BLaER1 treated with 17β-estradiol and CSF1 and Interleukin-3, amounts not matched to agents 10 nM and 100 nM (cell line): ENCODE results near the gene TENM4.

Experiments used
- H3K27ac ChIP-seq, 11 experiments: shearing (Covaris generic); formaldehyde crosslinking; 2 replicates each; pipeline ENCODE4 v1.8.1; 2022
- H3K27me3 ChIP-seq, 11 experiments: shearing (Covaris generic); formaldehyde crosslinking; 2 replicates each; pipeline ENCODE4 v1.8.1; 2022
- H3K36me3 ChIP-seq, 11 experiments: shearing (Covaris generic); formaldehyde crosslinking; 2 replicates each; pipeline ENCODE4 v1.8.1; 2022
- H3K4me1 ChIP-seq, 10 experiments: shearing (Covaris generic); formaldehyde crosslinking; 2 replicates each; pipeline ENCODE4 v1.8.1; 2022
- H3K4me2 ChIP-seq, 11 experiments: shearing (Covaris generic); formaldehyde crosslinking; 2 replicates each; pipeline ENCODE4 v1.8.1; 2022
- H3K4me3 ChIP-seq, 10 experiments: shearing (Covaris generic); formaldehyde crosslinking; 2 replicates each; pipeline ENCODE4 v1.8.1; 2022
- H3K9ac ChIP-seq, 11 experiments: shearing (Covaris generic); formaldehyde crosslinking; 2 replicates each; pipeline ENCODE4 v1.8.1; 2022
- H3K9me3 ChIP-seq, 11 experiments: shearing (Covaris generic); formaldehyde crosslinking; replicated peaks in 1 of 11; 2 replicates each; pipeline ENCODE4 v1.8.1; 2022
- H4K20me1 ChIP-seq, 11 experiments: shearing (Covaris generic); formaldehyde crosslinking; 2 replicates each; pipeline ENCODE4 v1.8.1; 2022
- Cebpa-rat ChIP-seq, 11 experiments: shearing (Covaris generic); IDR thresholded peaks; 2 replicates each; pipeline ENCODE4 v1.8.1; 2022

The TENM4 gene

GRCh38 chr11:78731027-78731426, 709.8 kb downstream of the TENM4 start:
- H4K20me1 ChIP-seq: no peaks in the 10 kb centered on the region
- no peak overlapping the region for H3K27ac ChIP-seq
- no peak overlapping the region for H3K4me3 ChIP-seq
- H3K4me1 ChIP-seq: peaks cover 0 to 18% (median 10%) of the 10 kb centered on the region in 10 experiments; a peak in 12 of 20 replicates
- TF ChIP-seq Cebpa-rat (IDR thresholded peaks at IDR 0.05): no peak
- H3K27me3 ChIP-seq: no peaks in the 10 kb centered on the region
- H3K9ac ChIP-seq: no peak overlapping the region
- H3K36me3 ChIP-seq: peaks cover 0 to 15% (median 0%) of the 10 kb centered on the region in 11 experiments; a peak in 6 of 22 replicates
- H3K9me3 ChIP-seq: no peaks in the 10 kb centered on the region
- H3K4me2 ChIP-seq: no peak overlapping the region

GRCh38 chr11:78730267-78730824, 710.5 kb downstream of the TENM4 start:
- no peak for TF ChIP-seq Cebpa-rat (IDR thresholded peaks at IDR 0.05)
- no peak overlapping the region for H3K9ac ChIP-seq

GRCh38 chr11:78727816-78728215, 713.0 kb downstream of the TENM4 start:
- Histone ChIP-seq H3K27ac (peak overlapping the region in 2 of 11 experiments; percentile 24 to 51; a peak in 1 of 22 replicates), H4K20me1 (no peaks in the 10 kb centered on the region), H3K27me3 (no peaks in the 10 kb centered on the region), H3K36me3 (peaks cover 0 to 34% (median 5%) of the 10 kb centered on the region in 11 experiments; a peak in 8 of 22 replicates), H3K9ac (no peak overlapping the region), H3K4me3 (no peak overlapping the region), H3K4me2 (peak overlapping the region in 5 of 11 experiments; percentile 3 to 76 (median 29); a peak in 6 of 22 replicates), H3K9me3 (no peaks in the 10 kb centered on the region), H3K4me1 (peaks cover 0 to 20% (median 12%) of the 10 kb centered on the region in 10 experiments; a peak in 13 of 20 replicates)
- TF ChIP-seq Cebpa-rat (IDR thresholded peaks at IDR 0.05): no peak

More at GRCh38 chr11:78730267-78730824, 710.5 kb downstream of the TENM4 start:
- Histone ChIP-seq H4K20me1 (no peaks in the 10 kb centered on the region), H3K9me3 (no peaks in the 10 kb centered on the region), H3K4me2 (no peak overlapping the region), H3K27me3 (no peaks in the 10 kb centered on the region), H3K4me1 (peaks cover 0 to 18% (median 10%) of the 10 kb centered on the region in 10 experiments; a peak in 12 of 20 replicates), H3K27ac (no peak overlapping the region), H3K4me3 (no peak overlapping the region), H3K36me3 (peaks cover 0 to 22% (median 2%) of the 10 kb centered on the region in 11 experiments; a peak in 7 of 22 replicates)

GRCh38 chr11:78725200-78725599, 715.6 kb downstream of the TENM4 start:
- H3K27me3 ChIP-seq: no peaks in the 10 kb centered on the region
- H3K27ac ChIP-seq: no peak overlapping the region
- no peak overlapping the region for H3K9ac ChIP-seq
- peaks cover 0 to 44% (median 5%) of the 10 kb centered on the region in 11 experiments; a peak in 9 of 22 replicates for H3K36me3 ChIP-seq
- H4K20me1 ChIP-seq: no peaks in the 10 kb centered on the region
- H3K9me3 ChIP-seq: no peaks in the 10 kb centered on the region
- peaks cover 0 to 23% (median 15%) of the 10 kb centered on the region in 10 experiments; a peak in 14 of 20 replicates for H3K4me1 ChIP-seq
- TF ChIP-seq Cebpa-rat (IDR thresholded peaks at IDR 0.05): no peak
- no peak overlapping the region for H3K4me3 ChIP-seq
- H3K4me2 ChIP-seq: no peak overlapping the region

- Histone ChIP-seq H3K4me3 (no peak overlapping the region), H3K4me2 (peak overlapping the region in 5 of 11 experiments; percentile 18 to 44 (median 19); a peak in 4 of 22 replicates), H3K27ac (no peak overlapping the region), H3K9me3 (no peaks in the 10 kb centered on the region), H3K4me1 (peaks cover 0 to 10% (median 7%) of the 10 kb centered on the region in 10 experiments; a peak in 13 of 20 replicates), H3K27me3 (no peaks in the 10 kb centered on the region), H3K36me3 (peaks cover 0 to 44% (median 5%) of the 10 kb centered on the region in 11 experiments; a peak in 9 of 22 replicates), H3K9ac (no peak overlapping the region), H4K20me1 (no peaks in the 10 kb centered on the region)
- no peak for TF ChIP-seq Cebpa-rat (IDR thresholded peaks at IDR 0.05)
Observed at GRCh38 chr11:78722786-78723185, 718.0 kb downstream of the TENM4 start.

- Histone ChIP-seq H3K9ac (no peak overlapping the region), H3K4me2 (no peak overlapping the region), H3K9me3 (no peaks in the 10 kb centered on the region), H3K27ac (no peak overlapping the region), H3K36me3 (peaks cover 0 to 30% (median 0%) of the 10 kb centered on the region in 11 experiments; a peak in 7 of 22 replicates), H3K4me3 (no peak overlapping the region), H4K20me1 (no peaks in the 10 kb centered on the region), H3K4me1 (peaks cover 0 to 6% (median 5%) of the 10 kb centered on the region in 10 experiments; a peak in 7 of 20 replicates), H3K27me3 (no peaks in the 10 kb centered on the region)
- TF ChIP-seq Cebpa-rat (IDR thresholded peaks at IDR 0.05): no peak
Observed at GRCh38 chr11:78720281-78720989, 720.4 kb downstream of the TENM4 start.

- Histone ChIP-seq H3K9me3 (no peaks in the 10 kb centered on the region), H3K4me3 (no peak overlapping the region), H4K20me1 (no peaks in the 10 kb centered on the region), H3K9ac (no peak overlapping the region), H3K27ac (no peak overlapping the region), H3K4me2 (no peak overlapping the region), H3K4me1 (no peaks in the 10 kb centered on the region), H3K36me3 (peaks cover 0 to 9% (median 0%) of the 10 kb centered on the region in 11 experiments; a peak in 3 of 22 replicates), H3K27me3 (no peaks in the 10 kb centered on the region)
- no peak for TF ChIP-seq Cebpa-rat (IDR thresholded peaks at IDR 0.05)
Observed at GRCh38 chr11:78717041-78717440, 723.8 kb downstream of the TENM4 start.

GRCh38 chr11:78715639-78716311, 725.1 kb downstream of the TENM4 start:
- H3K9me3 ChIP-seq: no peaks in the 10 kb centered on the region
- H3K4me1 ChIP-seq: no peaks in the 10 kb centered on the region
- H3K36me3 ChIP-seq: no peaks in the 10 kb centered on the region; a peak in 1 of 22 replicates
- no peaks in the 10 kb centered on the region for H4K20me1 ChIP-seq
- H3K4me3 ChIP-seq: no peak overlapping the region
- no peak overlapping the region for H3K9ac ChIP-seq
- no peak overlapping the region for H3K4me2 ChIP-seq
- TF ChIP-seq Cebpa-rat (IDR thresholded peaks at IDR 0.05): no peak
- H3K27me3 ChIP-seq: no peaks in the 10 kb centered on the region
- no peak overlapping the region for H3K27ac ChIP-seq

GRCh38 chr11:78714539-78714938, 726.3 kb downstream of the TENM4 start:
- H3K9ac ChIP-seq: no peak overlapping the region
- H3K4me3 ChIP-seq: no peak overlapping the region
- no peak for TF ChIP-seq Cebpa-rat (IDR thresholded peaks at IDR 0.05)

More at GRCh38 chr11:78714539-78714938, 726.3 kb downstream of the TENM4 start:
- H3K4me2 ChIP-seq: no peak overlapping the region
- no peaks in the 10 kb centered on the region for H3K4me1 ChIP-seq
- H4K20me1 ChIP-seq: no peaks in the 10 kb centered on the region
- H3K9me3 ChIP-seq: no peaks in the 10 kb centered on the region
- H3K27me3 ChIP-seq: no peaks in the 10 kb centered on the region
- H3K27ac ChIP-seq: no peak overlapping the region
- no peaks in the 10 kb centered on the region for H3K36me3 ChIP-seq
